ENCODE data around the gene TRABD2B.
"Not testable (repeated sequence)": the region's sequence is repeated elsewhere in the genome, so short reads cannot be mapped to it uniquely, and the experiment has no call there.

Gene TRABD2B

DNA sequence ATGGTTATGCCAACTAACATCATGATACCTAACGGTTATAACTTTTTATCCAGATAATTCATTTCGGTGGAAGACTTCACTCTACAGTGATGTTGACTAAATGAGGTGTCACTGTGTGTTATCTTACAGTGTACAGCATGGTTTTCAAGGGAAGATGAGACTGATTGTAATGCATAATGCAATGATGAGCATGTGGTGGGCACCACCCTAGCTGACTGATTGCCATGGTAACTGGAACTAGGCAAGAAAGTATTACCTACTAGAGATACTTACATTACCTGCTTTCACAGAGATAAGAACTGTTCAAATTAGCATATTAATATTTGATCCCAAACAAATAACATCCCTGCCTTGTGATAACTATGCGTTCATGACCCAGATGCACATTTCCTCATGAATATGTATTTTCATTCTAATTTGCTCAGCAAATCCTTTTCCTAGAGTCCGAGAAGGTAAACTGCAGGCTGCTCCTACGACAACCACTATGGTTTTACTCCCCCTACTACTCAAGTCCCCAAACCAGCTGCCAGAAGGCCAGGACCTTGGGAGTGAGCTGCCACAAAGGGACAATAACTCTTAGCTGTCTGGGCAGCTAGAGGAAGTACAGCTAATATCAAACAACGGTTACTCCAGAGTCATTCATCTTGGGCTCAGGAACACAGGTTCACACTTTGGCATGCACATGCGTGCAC lies 29.2 kb downstream of the TRABD2B start:
- DNase-seq (ENCODE audit: low spot score in 2 of 2) (no peak), ATAC-seq (replicated peaks; ENCODE audit: extremely low read depth, poor library complexity, severe bottlenecking) (no peak)
- H3K9me3 Mint-ChIP-seq, result no peaks in the 10 kb centered on the region
- no peak overlapping the region for H3K27ac Mint-ChIP-seq (ENCODE audit: low read depth)
- H3K36me3 Mint-ChIP-seq (ENCODE audit: insufficient read depth), result no peaks in the 10 kb centered on the region
- H3K4me3 Mint-ChIP-seq, result no peak overlapping the region
- peaks cover 32% of the 10 kb centered on the region for H3K27me3 Mint-ChIP-seq
- H3K4me1 Mint-ChIP-seq, result no peaks in the 10 kb centered on the region

DNA sequence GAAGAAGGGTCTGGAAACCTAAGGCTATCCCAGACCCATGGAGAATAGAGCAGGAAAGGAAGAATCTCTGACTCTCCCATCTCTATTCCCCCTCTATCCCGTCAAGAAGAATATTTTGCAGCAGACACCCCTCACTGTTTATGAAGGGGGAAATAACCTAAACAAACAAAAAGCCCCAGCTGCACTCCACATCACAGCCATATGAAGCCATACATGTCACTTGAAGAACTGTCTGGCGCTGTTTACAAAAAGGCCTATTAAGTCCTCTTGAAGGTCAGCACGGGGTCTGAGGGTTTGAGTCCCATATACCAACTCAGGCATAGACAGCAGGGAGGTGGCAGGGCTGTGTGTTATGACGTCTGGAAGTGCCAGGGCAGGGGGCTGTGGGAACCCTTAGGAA lies 31.4 kb downstream of the TRABD2B start:
- peaks cover 26% of the 10 kb centered on the region for H3K27me3 Mint-ChIP-seq
- H3K9me3 Mint-ChIP-seq, result no peaks in the 10 kb centered on the region
- H3K36me3 Mint-ChIP-seq (ENCODE audit: insufficient read depth), result no peaks in the 10 kb centered on the region
- H3K27ac Mint-ChIP-seq (ENCODE audit: low read depth), result no peak overlapping the region
- no peak for ATAC-seq (replicated peaks; ENCODE audit: extremely low read depth, poor library complexity, severe bottlenecking)
- no peak overlapping the region for H3K4me3 Mint-ChIP-seq
- DNase-seq (ENCODE audit: low spot score in 2 of 2), result no peak
- H3K4me1 Mint-ChIP-seq, result no peaks in the 10 kb centered on the region

DNA sequence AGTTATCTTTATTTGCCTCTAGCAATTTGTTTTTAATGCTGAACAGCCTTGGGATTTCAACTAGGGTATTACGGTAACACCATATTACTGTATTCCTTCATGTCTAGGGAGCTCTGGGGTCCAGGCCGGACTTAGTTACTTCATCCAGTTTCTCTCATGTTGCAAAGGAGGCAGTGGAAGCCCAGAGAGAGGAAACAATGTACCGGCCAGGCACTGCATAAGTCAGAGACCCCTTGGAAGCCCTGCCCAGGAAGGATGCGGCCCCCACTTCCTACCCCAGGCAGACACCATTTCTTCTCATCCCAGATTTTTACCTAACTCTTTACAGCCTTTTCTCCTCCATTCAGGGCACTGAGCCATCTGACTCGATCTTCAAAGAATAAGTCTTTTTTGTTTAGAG lies 32.5 kb downstream of the TRABD2B start:
- H3K9me3 Mint-ChIP-seq, result no peaks in the 10 kb centered on the region
- DNase-seq (ENCODE audit: low spot score in 2 of 2) (no peak), ATAC-seq (replicated peaks; ENCODE audit: extremely low read depth, poor library complexity, severe bottlenecking) (no peak)
- no peaks in the 10 kb centered on the region for H3K36me3 Mint-ChIP-seq (ENCODE audit: insufficient read depth)
- H3K27me3 Mint-ChIP-seq, result peaks cover 35% of the 10 kb centered on the region
- no peaks in the 10 kb centered on the region for H3K4me1 Mint-ChIP-seq
- no peak overlapping the region for H3K27ac Mint-ChIP-seq (ENCODE audit: low read depth)
- no peak overlapping the region for H3K4me3 Mint-ChIP-seq

DNA sequence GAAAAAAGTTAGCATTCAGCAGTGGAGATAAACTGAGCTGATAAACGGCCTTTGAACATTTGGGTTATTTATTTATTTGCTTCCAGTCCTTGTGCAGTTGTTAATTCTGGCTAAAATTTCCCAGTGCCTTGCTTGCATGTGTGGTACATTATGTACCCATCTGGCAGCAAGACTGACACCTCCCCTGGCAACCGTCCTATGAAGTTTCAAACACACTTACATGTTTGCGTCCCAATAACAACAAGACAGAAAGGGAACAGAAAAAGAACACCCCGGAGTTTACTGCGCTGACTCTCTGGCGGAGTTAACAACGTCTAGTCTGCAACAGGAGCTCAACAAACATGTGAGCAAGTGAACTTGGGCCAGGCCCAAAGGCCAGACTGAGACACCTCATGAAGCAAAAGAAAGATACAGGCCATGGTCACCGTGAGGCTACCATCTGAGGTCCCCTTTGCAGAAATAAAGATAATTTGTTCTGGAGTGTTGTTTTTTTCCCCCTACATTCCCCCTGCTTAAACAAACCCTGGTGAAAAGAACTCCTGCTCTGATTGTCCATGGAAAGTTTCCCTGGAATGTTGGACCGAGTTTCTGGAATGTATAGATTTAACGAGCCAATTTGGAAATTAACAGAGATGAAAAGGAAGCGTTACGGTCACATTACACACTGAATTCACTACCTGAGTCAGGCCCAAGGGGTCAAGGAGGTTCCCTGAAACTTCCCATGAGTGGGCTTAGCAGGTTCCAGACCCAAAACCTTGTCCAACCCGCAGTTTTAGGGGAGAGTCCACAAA lies 33.4 kb downstream of the TRABD2B start:
- no peaks in the 10 kb centered on the region for H3K4me1 Mint-ChIP-seq
- no peak overlapping the region for H3K27ac Mint-ChIP-seq (ENCODE audit: low read depth)
- no peaks in the 10 kb centered on the region for H3K9me3 Mint-ChIP-seq
- no peaks in the 10 kb centered on the region for H3K36me3 Mint-ChIP-seq (ENCODE audit: insufficient read depth)
- peaks cover 44% of the 10 kb centered on the region for H3K27me3 Mint-ChIP-seq
- ATAC-seq (replicated peaks; ENCODE audit: extremely low read depth, poor library complexity, severe bottlenecking) (no peak), DNase-seq (ENCODE audit: low spot score in 2 of 2) (no peak)
- no peak overlapping the region for H3K4me3 Mint-ChIP-seq

DNA sequence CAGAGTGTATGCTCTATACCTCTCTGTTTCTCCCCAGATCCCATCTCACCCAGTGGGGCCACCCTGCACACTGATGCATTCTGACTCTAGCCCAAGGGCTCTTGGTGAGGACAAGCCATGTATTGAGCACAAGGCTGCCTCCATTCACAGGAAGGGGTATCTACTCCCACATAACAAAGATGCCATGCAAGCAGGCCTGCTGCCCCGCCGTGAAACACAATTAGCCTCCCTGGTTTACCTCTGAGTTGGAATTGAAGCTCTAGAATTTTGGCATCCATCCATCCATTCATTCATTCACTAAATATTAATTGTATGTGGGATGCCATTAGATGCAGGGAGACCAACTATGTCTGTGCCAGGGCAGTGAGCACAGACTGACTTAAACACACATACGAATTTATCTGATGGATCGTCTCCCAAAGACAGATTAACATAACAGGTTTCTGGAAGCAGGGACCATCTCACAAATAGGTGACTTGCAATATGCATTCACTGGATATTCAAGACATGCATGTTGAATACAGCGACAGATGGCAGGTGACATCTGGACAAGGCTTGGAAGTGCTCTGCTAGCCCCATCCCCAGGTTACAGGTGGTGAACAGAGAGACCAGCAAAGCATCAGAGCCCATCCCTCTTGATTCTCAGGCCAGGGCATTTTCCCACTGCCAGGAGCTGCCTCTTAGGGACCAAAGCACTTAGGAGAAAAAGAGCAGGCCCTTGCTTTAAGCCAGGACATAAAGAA lies 34.3 kb downstream of the TRABD2B start:
- no peak overlapping the region for H3K4me3 Mint-ChIP-seq
- ATAC-seq (replicated peaks; ENCODE audit: extremely low read depth, poor library complexity, severe bottlenecking) (no peak), DNase-seq (ENCODE audit: low spot score in 2 of 2) (no peak)
- H3K27me3 Mint-ChIP-seq, result peaks cover 46% of the 10 kb centered on the region
- no peaks in the 10 kb centered on the region for H3K36me3 Mint-ChIP-seq (ENCODE audit: insufficient read depth)
- no peaks in the 10 kb centered on the region for H3K9me3 Mint-ChIP-seq
- no peaks in the 10 kb centered on the region for H3K4me1 Mint-ChIP-seq
- no peak overlapping the region for H3K27ac Mint-ChIP-seq (ENCODE audit: low read depth)

DNA sequence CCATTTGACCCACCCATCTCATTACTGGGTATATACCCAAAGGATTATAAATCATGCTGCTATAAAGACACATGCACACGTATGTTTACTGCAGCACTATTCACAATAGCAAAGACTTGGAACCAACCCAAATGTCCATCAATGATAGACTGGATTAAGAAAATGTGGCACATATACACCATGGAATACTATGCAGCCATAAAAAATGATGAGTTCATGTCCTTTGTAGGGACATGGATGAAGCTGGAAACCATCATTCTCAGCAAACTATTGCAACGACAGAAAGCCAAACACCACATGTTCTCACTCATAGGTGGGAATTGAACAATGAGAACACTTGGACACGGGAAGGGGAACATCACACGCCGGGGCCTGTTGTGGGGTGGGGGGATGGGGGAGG lies 35.4 kb downstream of the TRABD2B start:
- H3K27ac Mint-ChIP-seq (ENCODE audit: low read depth); H3K36me3 Mint-ChIP-seq (ENCODE audit: insufficient read depth); H3K4me3 Mint-ChIP-seq; H3K9me3 Mint-ChIP-seq; DNase-seq (ENCODE audit: low spot score in 2 of 2); ATAC-seq (replicated peaks; ENCODE audit: extremely low read depth, poor library complexity, severe bottlenecking); H3K4me1 Mint-ChIP-seq: not testable (repeated sequence)
- peaks cover 56% of the 10 kb centered on the region for H3K27me3 Mint-ChIP-seq

DNA sequence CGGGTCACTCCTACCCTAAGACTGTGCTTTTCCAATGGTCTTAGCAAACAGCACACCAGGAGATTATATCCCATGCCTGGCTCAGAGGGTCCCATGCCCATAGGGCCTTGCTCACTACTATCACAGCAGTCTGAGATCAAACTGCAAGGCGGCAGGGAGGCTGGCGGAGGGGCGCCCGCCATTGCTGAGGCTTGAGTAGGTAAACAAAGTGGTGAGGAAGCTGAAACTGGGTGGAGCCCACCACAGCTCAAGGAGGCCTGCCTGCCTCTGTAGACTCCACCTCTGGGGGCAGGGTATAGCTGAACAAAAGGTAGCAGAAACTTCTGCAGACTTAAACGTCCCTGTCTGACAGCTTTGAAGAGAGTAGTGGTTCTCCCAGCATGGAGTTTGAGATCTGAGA lies 40.7 kb downstream of the TRABD2B start:
- H3K9me3 Mint-ChIP-seq; H3K27ac Mint-ChIP-seq (ENCODE audit: low read depth); H3K4me3 Mint-ChIP-seq; DNase-seq (ENCODE audit: low spot score in 2 of 2); ATAC-seq (replicated peaks; ENCODE audit: extremely low read depth, poor library complexity, severe bottlenecking); H3K4me1 Mint-ChIP-seq; H3K36me3 Mint-ChIP-seq (ENCODE audit: insufficient read depth): not testable (repeated sequence)
- peaks cover 63% of the 10 kb centered on the region for H3K27me3 Mint-ChIP-seq

DNA sequence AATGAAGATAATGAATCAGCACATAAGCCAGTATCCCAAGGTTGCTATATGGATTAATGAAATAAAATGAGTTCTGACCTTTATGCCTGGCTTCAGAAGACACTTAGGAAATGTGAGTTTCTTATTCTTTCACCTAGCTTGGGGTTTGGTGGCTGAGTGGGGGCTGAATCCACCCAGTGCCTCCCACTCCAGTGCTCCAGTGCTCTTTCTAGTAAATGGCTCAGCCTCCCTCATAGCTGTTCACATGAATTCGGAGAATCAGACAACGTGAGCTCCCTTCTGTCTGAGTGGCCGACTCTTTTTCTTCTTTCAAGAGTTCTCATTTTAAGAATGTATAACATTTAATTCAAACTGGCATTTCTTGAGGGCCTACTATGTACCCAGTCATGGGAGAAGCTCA lies 43.5 kb downstream of the TRABD2B start:
- Mint-ChIP-seq H3K4me1 (no peaks in the 10 kb centered on the region), H3K27me3 (peaks cover 57% of the 10 kb centered on the region), H3K27ac (ENCODE audit: low read depth) (no peak overlapping the region), H3K4me3 (no peak overlapping the region), H3K36me3 (ENCODE audit: insufficient read depth) (no peaks in the 10 kb centered on the region), H3K9me3 (no peaks in the 10 kb centered on the region)
- DNase-seq (ENCODE audit: low spot score in 2 of 2) (no peak), ATAC-seq (replicated peaks; ENCODE audit: extremely low read depth, poor library complexity, severe bottlenecking) (no peak)

DNA sequence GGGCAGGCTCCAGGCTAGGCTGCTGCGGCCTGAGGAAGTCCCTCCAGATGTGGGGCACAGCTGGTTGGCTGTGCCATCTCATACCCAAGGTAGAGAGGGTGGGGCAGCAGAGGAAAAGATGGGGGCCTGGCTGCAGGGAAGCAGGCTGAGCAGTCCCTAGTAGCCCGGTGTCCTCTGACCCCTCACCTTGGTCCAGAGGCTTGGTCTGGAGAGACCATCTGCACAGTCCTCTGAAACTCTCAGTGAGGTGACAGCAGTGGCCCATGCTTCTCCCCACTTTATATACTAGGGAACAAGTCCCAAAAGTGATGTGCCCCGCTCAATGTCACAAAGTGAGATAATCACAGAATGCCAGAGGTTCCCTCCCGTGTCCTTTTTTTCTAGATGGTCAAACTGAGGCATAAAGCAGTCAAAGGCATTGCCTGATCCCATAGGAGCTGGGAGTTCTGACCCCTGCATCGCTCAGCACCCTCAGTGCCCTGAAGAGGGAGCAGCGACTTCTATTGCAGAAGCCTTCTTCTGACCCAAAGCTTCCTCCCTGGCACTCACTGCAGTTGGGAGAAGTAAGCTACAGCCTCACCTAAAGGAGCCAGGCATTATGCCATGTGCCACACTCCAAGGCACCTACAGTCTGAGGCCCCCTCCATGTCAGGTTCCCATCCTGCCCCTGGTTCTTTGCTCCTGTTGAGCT lies 45.5 kb downstream of the TRABD2B start:
- Mint-ChIP-seq H3K36me3 (ENCODE audit: insufficient read depth) (no peaks in the 10 kb centered on the region), H3K9me3 (no peaks in the 10 kb centered on the region), H3K4me3 (no peak overlapping the region), H3K27ac (ENCODE audit: low read depth) (no peak overlapping the region), H3K27me3 (peaks cover 46% of the 10 kb centered on the region), H3K4me1 (no peaks in the 10 kb centered on the region)
- ATAC-seq (replicated peaks; ENCODE audit: extremely low read depth, poor library complexity, severe bottlenecking) (no peak), DNase-seq (ENCODE audit: low spot score in 2 of 2) (no peak)

DNA sequence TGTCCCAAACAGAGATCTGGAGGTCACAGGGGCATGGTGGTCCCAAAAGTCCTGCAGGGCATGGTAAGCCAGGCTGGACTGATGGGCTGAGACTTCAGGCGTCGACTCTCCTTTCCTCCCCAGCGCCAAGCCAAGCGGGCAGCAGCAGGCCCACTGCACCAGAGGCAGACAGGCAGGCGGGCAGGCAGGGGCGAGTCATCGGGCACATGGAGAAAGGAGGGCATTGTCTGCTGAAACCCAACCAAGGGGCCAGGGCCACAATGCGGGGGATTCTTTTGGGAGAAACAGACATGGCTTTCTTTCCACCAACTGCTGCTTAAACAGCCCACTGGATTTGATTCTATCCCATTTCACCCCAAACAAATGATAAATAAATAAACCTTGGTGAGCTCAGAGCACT lies 46.2 kb downstream of the TRABD2B start:
- H3K4me3 Mint-ChIP-seq, result no peak overlapping the region
- H3K4me1 Mint-ChIP-seq, result no peaks in the 10 kb centered on the region
- no peaks in the 10 kb centered on the region for H3K9me3 Mint-ChIP-seq
- DNase-seq (ENCODE audit: low spot score in 2 of 2) (no peak), ATAC-seq (replicated peaks; ENCODE audit: extremely low read depth, poor library complexity, severe bottlenecking) (no peak)
- peaks cover 46% of the 10 kb centered on the region for H3K27me3 Mint-ChIP-seq
- no peak overlapping the region for H3K27ac Mint-ChIP-seq (ENCODE audit: low read depth)
- H3K36me3 Mint-ChIP-seq (ENCODE audit: insufficient read depth), result no peaks in the 10 kb centered on the region

DNA sequence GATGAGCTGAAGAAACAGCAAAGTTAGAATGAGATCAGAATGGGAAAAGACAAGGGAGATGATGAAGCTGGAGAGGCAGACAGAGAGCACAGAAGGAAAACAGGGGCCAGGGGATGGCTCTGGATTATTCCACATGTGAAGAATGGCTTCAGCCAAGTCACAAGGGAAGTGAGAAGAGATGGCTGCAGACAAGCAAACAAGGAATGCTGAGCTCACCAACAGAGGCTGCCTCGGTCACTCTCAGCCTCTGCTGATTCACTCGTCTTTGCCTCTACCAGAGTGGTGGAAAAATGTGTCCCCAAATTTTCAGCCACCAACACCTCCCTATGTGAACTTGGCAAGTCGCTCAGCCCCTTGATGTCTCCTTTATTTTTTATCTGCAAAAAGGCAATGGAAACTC lies 46.7 kb downstream of the TRABD2B start:
- DNase-seq (ENCODE audit: low spot score in 2 of 2) (no peak), ATAC-seq (replicated peaks; ENCODE audit: extremely low read depth, poor library complexity, severe bottlenecking) (no peak)
- Mint-ChIP-seq H3K9me3 (no peaks in the 10 kb centered on the region), H3K27ac (ENCODE audit: low read depth) (no peak overlapping the region), H3K4me1 (no peaks in the 10 kb centered on the region), H3K4me3 (no peak overlapping the region), H3K27me3 (peaks cover 41% of the 10 kb centered on the region), H3K36me3 (ENCODE audit: insufficient read depth) (no peaks in the 10 kb centered on the region)

DNA sequence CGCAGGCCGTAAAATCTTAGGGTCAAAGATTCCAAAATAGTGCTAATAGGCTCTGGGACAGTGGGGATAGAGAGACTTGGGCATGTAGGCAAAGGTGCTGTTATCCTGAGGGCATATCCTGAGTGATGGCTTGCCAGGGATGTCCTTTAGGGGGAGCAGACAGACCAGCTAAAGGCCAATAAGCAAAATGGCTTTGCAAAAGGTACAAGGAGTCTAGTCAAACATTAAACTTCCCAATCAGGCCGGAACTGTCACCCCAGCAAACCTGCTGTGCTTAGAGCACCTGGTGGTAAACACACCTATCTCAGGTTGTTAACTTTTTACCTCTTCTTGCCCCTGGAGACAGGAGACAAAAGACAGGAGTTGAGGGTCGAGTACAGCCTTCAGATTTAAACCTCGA lies 49.1 kb downstream of the TRABD2B start:
- Mint-ChIP-seq H3K27ac (ENCODE audit: low read depth) (no peak overlapping the region), H3K36me3 (ENCODE audit: insufficient read depth) (no peaks in the 10 kb centered on the region), H3K27me3 (peaks cover 39% of the 10 kb centered on the region), H3K9me3 (no peaks in the 10 kb centered on the region), H3K4me3 (no peak overlapping the region), H3K4me1 (no peaks in the 10 kb centered on the region)
- no peak for DNase-seq (ENCODE audit: low spot score in 2 of 2)
- no peak for ATAC-seq (replicated peaks; ENCODE audit: extremely low read depth, poor library complexity, severe bottlenecking)
